Peyer's patch (tissue), 4 donors: ENCODE results near the gene KCNAB3.

Experiments used
- CTCF ChIP-seq, 6 experiments: fragments of 450-650 bp in 4 of 6; fragments of 200-600 bp in 2 of 6; sonication (generic) in 1 of 6; IDR thresholded peaks; one replicate each; pipeline ENCODE4 v1.5.1; 2017 to 2019; ENCODE audit warnings: antibody characterized with exemption in 6 of 6, mild to moderate bottlenecking in 3 of 6, moderate library complexity in 1 of 6
- POLR2A ChIP-seq, 2 donors: fragments of 450-650 bp; IDR thresholded peaks; one replicate each; pipeline ENCODE4 v1.5.1; 2017; ENCODE audit warnings: antibody characterized with exemption in 2 of 2, mild to moderate bottlenecking in 2 of 2, moderate library complexity in 2 of 2

GRCh38 chr17:7916385-7916682, 13.3 kb downstream of the KCNAB3 start:
- TF ChIP-seq CTCF (IDR thresholded peaks at IDR 0.05) (no peak), POLR2A (IDR thresholded peaks at IDR 0.05) (no peak)
